NCI-H748 (cell line): ENCODE data around the gene SLC22A23.
A peak's percentile ranks its signal among the peaks of the same experiment; 100 is the strongest.

Experiments
- DNase-seq: peaks from one replicate; lab custom pipeline; 2025; ENCODE audit not compliant: unreplicated experiment; lab: John Stamatoyannopoulos, UW

Gene SLC22A23

GRCh38 chr6:3288711-3289663, 167.9 kb downstream of the SLC22A23 start:
- no peak for DNase-seq

GRCh38 chr6:3287976-3288707, 168.7 kb downstream of the SLC22A23 start:
- DNase-seq = no peak

DNA sequence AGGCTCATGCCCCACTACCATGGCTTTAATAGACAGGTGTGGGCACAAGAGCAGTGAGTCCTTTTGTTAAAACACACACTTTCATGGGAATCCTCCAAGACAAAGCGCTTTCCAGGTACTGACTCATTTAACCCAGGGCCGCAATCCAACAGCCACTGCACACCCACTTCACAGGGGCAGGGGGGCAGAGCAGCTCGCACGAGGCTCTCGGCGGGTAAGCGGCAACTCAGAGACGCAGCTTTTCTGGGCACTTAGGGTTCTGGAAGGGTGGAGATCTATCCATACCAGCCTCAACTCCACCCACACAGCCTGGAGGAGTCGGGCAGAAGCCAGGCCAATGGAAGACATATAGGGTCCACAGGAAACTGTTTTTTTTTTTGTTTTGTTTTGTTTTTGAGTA, 169.5 kb downstream of the SLC22A23 start:
- no peak for DNase-seq

- DNase-seq = no peak
Observed at GRCh38 chr6:3286641-3287171, 170.1 kb downstream of the SLC22A23 start.

- no peak for DNase-seq
Observed at GRCh38 chr6:3285732-3286131, 171.1 kb downstream of the SLC22A23 start.

- DNase-seq = no peak
Observed at GRCh38 chr6:3285049-3285639, 171.7 kb downstream of the SLC22A23 start.

DNA sequence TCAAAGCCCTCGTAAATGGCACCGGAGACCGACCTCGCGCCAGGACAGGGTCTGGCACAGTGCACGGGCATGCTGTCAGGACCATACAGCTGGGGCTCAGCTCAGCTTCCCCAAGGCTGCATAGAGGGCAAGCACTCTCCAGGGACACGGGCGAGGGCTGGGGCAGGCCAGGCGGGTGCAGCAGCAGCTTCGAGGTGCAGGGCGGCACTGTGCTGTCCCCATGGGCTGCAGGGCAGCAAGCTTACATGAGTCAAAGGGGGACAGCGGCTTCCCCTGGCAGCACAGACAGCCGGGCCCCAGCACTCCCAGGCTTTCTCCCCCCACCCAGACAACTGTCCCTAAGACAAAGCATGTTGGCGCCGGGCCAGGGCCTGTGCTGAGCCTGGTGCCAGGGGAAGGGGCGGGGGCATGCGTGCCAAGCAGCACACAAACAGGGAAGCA, 172.4 kb downstream of the SLC22A23 start:
- peak; percentile 25 for DNase-seq

DNA sequence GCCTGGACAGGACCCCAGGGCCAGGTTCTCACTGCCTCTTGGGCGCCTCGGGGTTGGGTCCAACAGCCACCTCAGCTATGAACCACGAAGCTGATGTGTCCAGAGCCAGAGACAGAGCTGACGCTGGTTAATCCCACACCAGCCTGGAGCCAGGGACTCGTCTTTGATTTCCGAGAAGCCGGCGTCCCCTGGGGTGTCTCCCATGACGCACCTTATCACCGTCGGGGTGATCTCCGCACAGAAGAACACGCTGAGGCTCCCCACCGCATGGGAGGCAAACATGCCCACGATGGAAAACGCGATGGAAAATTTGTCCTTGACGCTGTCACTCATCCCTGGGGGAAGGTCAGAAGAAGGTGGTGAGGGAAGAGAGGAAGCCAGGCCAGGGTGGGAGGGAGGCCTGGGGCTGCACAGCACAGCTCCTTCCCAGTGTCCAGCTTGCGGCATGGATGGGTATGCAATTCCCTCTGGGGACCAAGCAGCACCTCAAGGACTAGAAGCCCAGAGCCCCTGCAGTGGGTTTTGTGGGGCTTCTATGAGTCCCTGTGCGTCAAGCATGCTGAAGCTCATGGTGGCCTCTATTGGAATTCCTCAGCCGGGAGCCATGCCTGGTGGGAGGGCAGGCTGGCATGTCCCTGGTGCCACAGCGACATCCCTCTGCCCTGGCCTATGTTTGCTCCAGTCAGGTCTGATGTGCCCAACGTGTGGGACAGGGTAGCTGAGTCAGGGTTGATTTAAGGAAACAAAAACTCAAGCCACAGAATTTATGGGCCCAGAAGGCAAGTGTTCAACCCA, 173.0 kb downstream of the SLC22A23 start:
- no peak for DNase-seq

GRCh38 chr6:3283241-3283640, 173.6 kb downstream of the SLC22A23 start:
- no peak for DNase-seq

GRCh38 chr6:3282476-3283236, 174.2 kb downstream of the SLC22A23 start:
- no peak for DNase-seq

GRCh38 chr6:3281631-3282475, 175.0 kb downstream of the SLC22A23 start:
- DNase-seq = no peak

GRCh38 chr6:3280866-3281465, 175.9 kb downstream of the SLC22A23 start:
- no peak for DNase-seq

GRCh38 chr6:3280091-3280490, 176.8 kb downstream of the SLC22A23 start:
- no peak for DNase-seq

GRCh38 chr6:3278691-3279090, 178.2 kb downstream of the SLC22A23 start:
- no peak for DNase-seq

DNA sequence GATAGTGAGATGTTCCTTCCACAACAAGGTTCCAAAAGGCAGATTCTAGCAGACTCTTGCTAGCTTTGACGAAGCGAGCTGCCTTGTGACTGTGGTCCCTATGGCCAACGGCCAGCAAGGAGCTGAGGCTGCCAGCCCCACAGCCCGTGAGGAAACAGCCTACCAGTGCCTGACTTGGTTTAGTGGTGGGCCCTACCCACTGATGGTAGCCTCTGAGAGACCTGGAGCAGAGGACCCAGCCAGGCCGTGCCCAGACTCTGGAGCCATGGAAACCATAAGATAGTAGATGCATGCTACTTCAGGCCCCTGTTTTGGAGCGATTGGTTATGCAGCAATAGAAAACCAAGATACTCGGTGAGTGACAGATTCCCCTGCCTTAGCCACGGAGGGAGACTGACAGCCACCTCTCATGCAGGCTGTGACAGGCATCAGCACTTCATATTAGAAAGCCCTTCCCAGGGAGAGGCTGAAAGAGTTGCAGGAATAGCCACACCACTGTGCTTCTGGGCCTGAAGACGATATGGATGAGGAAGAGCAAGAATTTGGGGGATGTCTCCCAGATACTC, 178.9 kb downstream of the SLC22A23 start:
- no peak for DNase-seq

GRCh38 chr6:3277251-3277650, 179.6 kb downstream of the SLC22A23 start:
- DNase-seq = no peak

DNA sequence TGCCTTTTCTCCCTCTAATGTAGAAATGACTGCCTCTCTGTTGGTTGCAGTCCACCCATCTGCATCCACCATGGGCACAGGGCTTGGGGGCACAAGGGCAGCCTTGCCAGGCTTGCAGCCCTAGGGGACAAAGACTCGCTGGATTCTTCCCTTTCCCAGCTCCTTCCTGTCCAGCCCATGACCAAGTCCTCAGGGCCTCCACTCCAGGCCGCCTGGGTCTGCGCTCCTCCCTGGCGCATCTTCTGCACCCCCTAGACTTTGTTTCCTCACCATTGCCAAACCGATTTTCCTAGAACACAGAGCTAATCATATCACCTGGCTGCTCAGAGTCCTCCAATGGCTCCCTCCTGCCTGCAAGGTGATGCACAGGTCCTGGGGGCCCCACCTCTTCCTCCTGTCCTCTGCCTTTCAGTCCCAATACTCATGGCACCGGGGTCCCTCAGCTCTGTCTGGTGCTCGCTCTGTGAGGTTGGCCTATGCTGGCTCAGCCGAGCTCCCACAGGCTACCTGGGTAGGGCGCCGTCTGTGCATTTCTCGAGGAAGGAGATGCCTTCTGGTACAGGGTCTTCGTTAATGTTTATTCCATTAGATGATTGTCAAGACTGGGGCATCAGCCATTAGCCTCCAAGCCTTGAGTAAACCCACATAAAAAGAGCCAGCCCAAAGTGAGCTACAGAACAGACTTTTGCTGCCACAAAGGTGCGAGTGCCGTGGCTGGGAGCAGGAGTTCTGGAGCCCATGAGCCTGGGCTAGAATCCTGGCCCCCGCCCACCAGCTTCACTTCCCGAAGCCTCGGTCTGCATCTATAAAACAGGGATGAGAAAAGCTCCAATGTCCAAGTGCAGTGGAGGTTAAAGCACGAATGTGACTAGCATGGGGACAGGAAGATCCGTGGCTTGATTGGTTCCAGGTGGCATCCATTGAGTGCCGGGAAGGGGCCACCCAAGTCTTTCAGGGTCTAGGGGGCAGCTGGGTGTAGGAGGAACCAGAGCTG, 180.4 kb downstream of the SLC22A23 start:
- no peak for DNase-seq
